Measurements from ENCODE around the gene CRY2.

CRY2 gene

DNA sequence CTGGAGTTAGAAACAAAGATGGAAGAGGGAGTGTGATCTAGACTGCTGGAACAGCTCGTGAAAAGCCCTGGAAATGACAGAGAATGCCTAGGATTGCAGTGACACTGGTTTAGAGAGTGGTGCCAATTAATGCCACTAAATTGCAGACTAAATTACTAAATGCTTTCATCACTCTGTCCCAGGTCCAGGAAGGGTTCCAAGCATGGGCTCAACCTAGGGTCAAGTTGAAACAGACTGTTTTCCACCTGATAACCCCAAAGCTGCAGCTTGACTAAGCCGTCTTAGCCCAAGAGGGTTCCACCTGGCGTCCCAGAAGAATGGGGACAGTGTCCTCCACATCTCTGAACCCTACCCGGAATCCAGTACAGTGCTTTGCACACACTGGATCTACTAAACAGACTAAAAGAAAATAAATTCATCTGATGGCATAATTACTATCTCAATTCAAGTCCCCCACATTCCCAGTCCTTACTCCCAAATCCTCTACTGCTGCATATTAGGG, 1.1 kb upstream of the CRY2 start:
- in situ Hi-C loops (cut with MboI; ENCODE audit: low sequenced_read_pairs): no loop called here

DNA sequence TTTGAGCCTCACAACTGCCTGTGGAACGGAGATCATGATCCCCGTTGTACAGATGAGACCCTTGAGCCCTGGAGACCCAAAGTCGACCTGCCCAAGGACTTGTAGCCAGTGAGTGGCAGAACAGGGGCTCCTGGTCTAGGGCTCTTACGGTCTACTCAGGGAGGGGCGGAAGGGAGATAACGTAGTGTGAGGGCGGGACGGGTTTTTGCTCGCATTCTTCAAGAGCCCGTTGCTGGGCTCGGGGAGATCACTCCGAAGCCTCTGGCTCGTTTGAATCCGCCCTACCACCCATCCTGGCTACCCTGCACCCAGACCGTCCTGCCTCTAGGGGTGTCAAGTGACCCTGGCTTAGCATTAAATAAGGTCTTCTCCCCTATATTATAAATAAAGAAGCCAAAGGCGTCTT, 639 bp downstream of the CRY2 start:
- in situ Hi-C loops (cut with MboI; ENCODE audit: low sequenced_read_pairs): no loop called here

DNA sequence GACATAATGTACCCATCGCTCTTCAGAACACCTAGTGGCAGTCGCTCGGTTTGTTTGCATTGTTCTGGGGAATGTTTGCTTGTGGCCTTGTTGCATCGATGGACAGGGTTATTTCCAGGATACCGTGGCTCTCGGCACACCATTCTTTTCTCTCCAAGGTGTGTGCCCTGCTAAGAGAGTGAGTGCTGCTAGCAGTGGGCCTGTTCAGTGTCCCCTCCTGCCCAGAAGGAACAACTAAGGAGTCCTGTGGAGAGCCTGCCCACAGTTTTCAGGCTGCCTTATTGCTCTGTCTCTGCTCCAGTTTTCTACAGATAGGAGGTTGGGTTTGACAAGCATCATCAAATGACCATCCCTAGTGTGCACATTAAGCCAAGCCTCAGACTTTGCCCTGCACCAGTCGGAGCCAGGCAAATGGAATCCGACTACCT, 1.4 kb downstream of the CRY2 start:
- in situ Hi-C loops (cut with MboI; ENCODE audit: low sequenced_read_pairs): no loop called here

DNA sequence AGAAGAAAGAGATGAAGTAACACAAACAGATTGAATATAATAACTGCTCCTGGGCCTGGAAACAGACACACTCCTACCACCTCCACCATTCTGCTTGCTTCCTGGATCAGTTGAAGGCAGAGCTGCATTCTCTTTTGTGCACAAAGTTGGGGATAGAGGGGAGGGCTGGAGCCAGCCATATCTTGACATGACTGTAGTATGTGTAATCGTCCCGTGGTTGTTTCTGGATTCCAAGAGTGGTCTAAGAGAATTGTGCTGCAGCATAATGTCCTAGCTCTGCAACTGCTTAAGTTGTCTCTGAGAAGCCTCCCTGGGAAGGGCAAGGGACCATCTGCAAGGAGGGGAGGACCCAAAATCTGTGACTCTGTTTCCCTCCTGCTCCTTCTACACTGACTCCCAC, 3.2 kb downstream of the CRY2 start:
- in situ Hi-C loops (cut with MboI; ENCODE audit: low sequenced_read_pairs): no loop called here

DNA sequence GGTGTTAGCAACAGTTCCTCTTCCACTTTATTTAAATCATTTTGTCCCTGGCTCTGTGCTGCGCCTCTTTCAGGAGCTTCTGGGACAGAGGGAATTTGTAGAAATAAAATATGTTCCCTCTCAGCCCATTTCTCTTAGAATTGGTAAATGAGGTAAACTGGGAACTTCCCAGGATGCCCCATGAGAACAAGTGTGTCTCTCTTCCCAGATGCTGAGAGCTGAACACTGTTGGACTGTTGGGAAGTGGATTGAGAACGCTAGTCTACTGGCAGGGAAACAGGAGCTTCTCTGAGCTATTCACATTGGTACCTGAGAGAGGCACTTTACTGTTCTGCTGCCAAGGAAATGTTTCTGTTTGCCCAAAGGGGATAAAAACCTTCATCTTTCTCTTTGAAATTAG, 4.0 kb downstream of the CRY2 start:
- in situ Hi-C loops (cut with MboI; ENCODE audit: low sequenced_read_pairs): no loop called here

DNA sequence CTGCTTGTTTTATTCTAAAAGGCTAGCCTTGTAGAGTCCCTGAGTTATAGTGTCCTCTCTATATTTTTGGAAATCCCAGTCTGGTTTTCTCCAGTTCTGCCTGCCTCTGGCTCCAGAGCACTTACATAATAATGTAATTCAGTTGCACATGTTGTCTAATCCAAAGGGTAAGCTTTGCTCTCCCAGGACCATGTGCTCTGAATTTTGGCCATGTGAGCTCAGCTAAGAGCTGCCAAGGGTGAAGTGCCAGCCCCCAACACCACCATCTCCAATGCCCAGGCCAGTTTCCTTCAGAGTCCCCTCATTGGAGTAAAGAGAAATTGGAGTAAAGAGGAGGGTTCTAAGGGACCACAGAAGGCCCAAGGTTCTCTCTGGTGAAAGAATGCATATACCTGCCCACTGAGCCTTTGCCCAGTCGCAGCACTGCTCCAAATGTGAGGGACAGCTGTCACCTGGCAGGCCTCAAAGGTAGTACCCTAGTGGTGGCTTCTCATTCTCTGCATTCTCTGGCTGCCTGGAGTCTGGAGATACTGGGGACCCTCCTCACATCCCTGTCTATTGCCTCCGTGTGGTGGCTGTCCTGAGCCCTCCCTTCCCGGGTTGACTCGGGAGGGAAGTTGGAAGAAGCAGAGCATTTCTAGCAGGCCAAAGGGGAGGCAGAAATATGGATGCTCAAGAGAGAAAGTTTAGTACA, 4.9 kb downstream of the CRY2 start:
- in situ Hi-C loops (cut with MboI; ENCODE audit: low sequenced_read_pairs): no loop called here

DNA sequence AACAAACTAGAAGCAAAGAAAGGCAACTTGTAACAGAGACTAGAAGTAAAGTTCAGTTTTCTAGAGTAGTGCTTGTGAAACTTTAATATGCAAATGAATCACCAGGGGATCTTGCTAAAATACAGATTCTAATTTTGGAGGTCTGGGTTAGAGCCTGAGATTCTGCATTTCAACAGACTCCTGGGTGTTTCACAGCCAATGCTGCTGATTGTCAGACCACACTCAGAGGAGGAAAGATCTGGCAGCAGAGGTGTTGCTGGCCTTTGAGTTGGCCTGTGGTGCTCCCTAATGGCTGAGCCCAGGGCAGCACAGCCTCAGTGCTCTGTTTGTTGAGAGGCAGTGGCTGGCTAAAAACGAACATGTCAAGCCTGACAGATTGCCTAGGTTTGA, 5.4 kb downstream of the CRY2 start:
- in situ Hi-C loops (cut with MboI; ENCODE audit: low sequenced_read_pairs): no loop called here

DNA sequence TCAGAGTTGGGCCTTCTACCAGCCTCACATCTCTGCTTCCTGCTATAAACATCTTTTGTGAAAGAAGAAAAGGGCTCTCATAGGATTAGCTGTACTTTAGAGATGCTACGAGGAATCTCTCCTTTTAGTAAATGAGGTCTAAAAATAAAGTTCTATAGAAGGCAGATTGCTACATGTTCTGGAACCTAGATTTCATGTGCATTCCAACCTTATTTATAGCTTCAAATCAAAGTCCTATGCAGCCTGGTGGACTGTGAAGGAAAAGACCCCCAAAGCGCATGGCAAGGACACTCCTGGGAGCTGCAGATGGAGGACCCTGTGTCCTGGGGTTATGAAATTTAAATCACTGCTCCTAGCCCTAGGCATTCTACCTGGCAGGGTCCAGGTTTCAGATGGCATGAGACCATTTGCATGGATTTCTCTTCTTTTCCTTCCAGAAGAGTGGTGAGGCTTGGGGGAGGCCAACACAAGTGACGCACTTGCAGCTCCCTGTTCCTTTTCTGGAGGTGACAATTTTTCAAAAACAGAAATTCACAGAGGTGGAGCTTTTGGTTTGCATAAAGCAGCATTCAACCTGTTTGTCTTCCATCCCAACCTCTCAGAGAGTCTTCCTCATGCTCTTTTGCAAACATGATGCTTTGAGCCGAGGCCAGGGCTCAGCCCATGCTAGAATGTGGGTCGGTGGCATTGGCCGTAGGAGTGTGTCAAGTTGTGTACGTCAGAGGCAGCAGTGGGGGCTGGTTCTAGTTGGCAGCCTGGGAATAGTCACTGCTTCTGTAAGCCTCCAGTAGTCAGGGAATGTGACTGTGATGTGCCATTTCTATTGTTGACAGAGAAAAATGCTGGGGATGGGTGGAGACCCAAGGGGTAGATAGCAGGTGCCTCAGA, 6.3 kb downstream of the CRY2 start:
- in situ Hi-C loops (cut with MboI; ENCODE audit: low sequenced_read_pairs): no loop called here

DNA sequence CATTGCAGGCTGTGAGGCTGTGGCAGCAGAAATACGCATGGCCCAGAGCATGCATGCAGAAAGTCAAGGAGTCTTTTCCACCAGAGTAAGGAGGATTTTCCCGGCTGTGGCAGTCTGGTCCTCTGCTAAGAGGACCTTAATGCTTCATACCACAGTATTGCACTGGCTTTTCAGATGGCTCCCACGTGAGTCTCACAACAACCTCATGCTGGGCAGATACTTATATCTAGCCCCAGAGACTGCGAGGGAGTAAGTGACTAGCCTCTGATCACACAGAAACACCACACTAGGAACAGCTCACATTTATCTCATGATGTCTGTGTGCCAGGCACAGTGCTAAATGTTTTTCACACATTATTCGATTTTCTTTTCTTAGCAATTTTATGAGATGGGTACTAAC, 8.0 kb downstream of the CRY2 start:
- in situ Hi-C loops (cut with MboI; ENCODE audit: low sequenced_read_pairs): no loop called here

DNA sequence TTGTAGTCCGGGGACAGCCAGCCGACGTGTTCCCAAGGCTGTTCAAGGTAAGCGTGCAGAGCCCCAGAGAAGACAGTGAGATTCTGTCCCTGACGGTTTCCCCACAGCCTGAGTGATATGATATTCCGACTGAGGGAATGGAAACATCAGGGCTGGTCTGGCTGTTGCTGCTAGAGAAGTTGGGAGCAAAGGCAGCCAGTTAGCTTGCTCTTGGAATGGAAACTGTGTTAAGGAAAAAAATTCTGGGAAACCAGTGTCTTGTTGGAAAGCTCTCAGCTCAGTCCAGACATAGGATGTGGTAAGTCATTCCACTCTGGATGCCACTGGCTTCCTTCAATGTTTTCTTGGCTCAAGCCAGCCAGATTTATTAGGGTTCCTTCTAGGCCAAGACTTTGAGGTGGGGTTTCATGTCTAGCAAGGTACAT, 8.8 kb downstream of the CRY2 start:
- in situ Hi-C loops (cut with MboI; ENCODE audit: low sequenced_read_pairs): no loop called here

DNA sequence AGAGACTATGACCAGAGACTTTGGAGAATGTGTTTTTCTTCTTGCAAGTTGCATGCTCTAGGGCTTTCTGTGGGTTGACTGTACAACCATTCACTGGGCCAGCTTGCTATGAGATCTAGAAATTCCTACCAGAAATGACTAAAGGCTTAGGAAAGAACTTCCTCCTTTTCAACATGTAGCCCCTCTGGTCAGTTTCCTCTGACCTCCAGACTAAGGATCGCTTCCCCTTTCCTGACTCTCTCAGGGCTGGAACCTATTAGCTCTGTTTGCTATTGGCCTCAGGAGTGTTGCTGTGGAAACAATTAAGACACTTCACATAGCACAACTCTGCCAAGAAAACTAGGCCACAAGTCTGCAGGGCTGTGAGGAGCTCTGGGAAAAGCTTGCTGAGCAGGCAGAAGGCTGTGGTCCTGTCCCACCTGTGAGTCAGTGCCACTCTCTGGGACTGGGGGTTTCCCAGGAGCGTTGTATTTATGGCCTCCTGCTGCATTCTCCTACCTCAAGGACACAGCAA, 10.7 kb downstream of the CRY2 start:
- in situ Hi-C loops (cut with MboI; ENCODE audit: low sequenced_read_pairs): no loop called here

DNA sequence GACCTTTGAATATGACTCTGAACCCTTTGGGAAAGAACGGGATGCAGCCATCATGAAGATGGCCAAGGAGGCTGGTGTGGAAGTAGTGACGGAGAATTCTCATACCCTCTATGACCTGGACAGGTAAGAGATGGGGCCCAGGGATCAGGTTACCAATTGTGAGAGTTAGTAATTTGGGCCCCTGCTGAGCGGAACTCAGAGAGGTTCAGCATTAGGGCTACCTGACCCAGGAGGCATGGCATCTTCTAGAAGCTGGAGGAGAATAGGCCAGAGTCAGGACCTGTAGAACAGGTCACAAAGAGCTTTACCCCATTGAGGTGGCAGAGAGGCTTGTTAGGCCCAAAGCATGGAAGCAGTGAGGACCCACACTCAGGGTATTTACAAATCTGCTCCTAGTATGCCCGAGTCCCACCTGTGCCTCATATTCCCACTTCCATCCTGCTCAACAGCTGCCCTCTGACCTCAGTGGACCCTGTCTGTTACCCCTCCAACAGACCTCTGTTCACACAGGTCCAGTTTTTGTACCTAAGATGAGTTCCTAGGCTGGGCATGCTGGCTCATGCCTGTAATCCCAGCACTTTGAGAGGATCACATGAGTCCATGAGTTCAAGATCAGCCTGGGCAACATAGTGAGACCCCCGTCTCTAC, 11.6 kb downstream of the CRY2 start:
- in situ Hi-C loops (cut with MboI; ENCODE audit: low sequenced_read_pairs): no loop called here

DNA sequence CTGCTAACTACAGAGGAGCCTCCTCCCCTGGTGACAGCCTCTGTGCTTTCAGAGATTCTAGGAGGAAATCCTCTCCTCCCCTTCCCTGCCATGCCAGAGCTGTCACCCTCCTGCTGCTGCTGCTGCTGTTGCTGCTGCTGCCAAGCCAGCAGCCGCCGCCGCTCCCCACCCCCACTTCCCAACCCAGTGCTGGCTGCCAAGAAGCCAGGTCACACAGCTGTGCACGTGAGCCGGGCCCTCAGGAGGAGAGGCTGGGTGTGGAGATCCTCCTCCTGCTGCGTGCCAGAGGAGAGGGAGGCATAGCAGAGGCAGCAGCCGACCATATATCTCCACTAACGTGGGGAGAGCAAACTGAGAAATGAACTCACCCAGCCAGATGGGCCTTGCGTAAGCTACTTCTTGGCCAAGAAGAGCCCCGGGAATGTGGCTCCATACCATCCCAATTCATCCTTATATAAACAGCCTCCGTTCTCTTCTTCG, 12.4 kb downstream of the CRY2 start:
- in situ Hi-C loops (cut with MboI; ENCODE audit: low sequenced_read_pairs): no loop called here

DNA sequence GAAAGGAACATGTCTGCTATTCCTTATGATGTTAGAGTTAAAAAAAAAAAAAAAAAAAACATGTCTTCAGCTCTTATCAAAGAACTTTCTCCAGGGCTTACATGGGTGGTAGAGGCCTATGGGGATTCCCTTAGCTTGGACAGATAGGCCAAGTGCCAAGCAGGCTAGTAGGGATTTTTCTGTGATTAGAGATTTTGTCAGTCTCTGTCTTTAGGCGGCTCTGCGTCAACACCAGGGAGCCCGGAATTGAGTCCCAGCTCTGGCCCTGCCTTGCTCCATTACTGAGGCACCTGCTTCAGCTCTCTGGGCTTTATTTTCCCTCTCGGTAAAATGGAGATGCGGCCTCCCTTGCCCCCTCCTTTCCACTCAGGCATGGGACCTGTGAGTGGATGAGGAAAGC, 13.1 kb downstream of the CRY2 start:
- in situ Hi-C loops (cut with MboI; ENCODE audit: low sequenced_read_pairs): no loop called here

DNA sequence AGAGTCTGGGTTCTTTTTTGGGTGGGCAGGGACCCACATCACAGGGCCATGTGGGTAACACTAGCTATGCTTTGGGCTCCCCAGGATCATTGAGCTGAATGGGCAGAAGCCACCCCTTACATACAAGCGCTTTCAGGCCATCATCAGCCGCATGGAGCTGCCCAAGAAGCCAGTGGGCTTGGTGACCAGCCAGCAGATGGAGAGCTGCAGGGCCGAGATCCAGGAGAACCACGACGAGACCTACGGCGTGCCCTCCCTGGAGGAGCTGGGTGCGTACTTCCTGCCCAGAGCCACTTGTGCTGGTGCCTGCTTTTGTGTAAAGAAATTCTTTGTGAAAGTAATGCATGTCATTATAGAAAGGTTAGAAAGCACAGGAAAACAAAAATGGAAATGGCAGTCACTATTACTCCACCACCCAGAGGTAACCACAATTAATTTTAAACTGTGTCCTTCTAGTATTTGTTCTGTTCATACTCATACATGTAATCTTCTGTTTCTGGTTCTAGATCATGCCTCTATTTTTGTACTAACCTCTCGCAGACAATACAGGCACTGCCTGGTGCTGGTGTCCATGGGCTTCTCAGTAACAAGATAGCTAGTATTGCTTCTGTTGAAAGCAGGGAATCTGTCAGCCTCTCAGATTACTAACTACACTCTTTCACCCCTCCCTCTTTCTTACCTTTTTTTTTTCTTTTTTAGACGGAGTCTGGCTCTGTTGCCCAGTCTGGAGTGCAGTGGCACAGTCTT, 13.7 kb downstream of the CRY2 start:
- in situ Hi-C loops (cut with MboI; ENCODE audit: low sequenced_read_pairs): no loop called here

DNA sequence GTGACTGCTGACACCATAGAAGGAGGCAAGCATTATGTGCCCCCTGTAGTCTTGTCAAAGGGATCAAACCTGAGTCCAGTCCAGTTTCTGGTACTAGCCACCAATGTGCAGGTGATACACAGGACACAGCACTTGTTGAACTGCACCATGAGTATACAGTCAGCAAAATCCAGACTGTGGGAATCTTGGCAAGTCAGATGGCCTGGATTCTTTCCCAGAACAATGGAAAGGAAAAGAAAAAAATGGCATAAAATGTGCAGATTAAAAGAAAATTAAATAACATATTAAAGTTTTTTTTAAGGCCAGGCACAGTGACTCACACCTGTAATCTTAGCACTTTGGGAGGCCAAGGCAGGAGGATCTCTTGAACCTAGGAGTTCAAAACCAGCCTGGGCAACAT, 16.8 kb downstream of the CRY2 start:
- in situ Hi-C loops (cut with MboI; ENCODE audit: low sequenced_read_pairs): no loop called here

DNA sequence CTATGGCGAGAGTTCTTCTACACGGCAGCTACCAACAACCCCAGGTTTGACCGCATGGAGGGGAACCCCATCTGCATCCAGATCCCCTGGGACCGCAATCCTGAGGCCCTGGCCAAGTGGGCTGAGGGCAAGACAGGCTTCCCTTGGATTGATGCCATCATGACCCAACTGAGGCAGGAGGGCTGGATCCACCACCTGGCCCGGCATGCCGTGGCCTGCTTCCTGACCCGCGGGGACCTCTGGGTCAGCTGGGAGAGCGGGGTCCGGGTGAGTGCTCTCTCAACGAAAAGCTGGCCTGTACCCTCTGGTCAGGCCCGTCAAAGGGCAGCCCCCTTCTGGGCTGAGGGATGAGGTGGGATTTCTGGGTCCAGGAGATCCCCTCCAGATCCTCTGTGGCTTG, 22.3 kb downstream of the CRY2 start:
- in situ Hi-C loops (cut with MboI; ENCODE audit: low sequenced_read_pairs): no loop called here

DNA sequence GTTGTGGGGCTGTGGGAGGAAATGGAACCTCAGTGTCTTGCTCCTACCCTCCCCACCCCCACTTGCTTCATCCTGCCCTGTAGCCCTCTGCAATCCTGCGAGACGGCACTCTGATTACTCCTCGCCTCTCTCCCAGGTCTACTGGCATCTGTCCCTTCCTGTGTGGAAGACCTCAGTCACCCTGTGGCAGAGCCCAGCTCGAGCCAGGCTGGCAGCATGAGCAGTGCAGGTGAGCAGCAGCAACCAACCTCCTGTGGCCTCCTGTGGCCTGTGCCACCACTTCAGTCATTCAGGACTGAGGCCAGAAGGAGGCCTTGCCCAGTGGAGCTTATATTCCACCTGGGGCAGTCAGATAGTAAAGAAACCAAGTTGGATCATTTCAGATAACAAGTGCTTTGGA, 23.4 kb downstream of the CRY2 start:
- in situ Hi-C loops (cut with MboI; ENCODE audit: low sequenced_read_pairs): no loop called here

DNA sequence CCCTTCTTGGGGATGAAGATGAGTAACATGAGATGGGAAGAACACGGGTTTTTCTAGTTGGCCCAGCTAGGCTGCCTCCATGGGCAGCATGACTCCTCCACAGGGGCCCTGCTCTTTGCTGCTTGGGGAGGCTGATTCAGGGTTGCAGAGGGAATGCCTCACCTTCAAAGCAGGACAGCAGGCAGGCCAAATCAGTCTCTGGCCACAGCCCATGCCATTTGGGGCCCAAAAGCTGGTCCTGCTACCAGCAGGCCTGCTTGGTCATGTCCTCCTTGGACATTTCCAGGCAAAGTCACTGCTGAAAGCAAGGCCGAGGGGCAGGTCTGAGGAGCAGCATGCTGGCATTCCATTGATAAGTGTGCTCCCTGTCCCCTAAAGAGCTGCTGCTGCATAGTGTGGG, 24.4 kb downstream of the CRY2 start:
- in situ Hi-C loops (cut with MboI; ENCODE audit: low sequenced_read_pairs): no loop called here

DNA sequence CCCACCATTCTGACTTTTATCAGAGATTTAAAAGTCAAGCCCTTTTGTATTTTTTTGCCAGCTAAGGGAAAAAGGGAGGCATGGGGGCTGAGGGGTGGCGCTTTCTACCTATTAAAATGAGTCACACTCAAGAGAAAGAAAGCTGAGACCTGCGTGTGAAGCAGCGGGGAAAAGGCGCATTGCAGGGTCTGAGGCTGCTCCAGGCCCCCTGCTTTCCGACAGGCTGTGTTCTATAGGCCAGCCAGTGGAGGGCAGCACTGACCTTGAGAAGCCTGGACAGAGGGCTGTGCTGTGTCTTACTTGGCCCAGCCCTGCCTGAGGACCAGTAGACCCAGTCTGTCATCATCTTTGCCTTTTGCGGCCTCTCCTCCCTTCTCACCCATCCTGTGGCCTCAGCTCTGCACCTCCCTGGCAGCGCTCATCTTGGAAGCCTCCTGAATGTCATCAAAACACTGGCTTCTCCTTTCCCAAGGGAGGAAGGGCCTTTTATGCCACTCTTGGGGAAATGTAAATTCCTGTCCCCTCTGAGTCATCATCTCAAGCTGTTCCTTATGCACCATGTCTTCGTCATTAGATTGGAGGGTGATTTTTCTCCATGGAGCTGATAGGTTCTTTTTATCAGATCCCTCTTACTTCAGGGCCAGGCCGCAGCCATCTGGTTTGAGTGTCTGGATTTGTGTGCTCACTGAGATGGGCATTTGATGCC, 25.5 kb downstream of the CRY2 start:
- in situ Hi-C loops (cut with MboI; ENCODE audit: low sequenced_read_pairs): no loop called here
